Tibial artery (tissue), 4 donors: ENCODE data around the gene TMEM52.

Experiments
- DNase-seq, 2 donors: peaks; one replicate each; pipeline ENCODE4 v3.0.0-alpha.2; 2019
- H3K27ac ChIP-seq, 2 donors: fragments of 200-600 bp; sonication (generic) in 1 of 2; 1 replicate in 1 of 2; 2 replicates in 1 of 2; pipeline ENCODE4 v1.5.1; 2018 to 2019; ENCODE audit warnings: mild to moderate bottlenecking in 1 of 2
- H3K27me3 ChIP-seq, 2 donors: fragments of 200-600 bp; sonication (generic) in 1 of 2; one replicate each; pipeline versions ENCODE4 v1.5.1 to v1.6.0; 2016 to 2019
- H3K36me3 ChIP-seq, 3 donors: fragments of 200-600 bp; sonication (generic) in 2 of 3; one replicate each; pipeline ENCODE4 v1.5.1; 2016 to 2019; ENCODE audit warnings: mild to moderate bottlenecking in 2 of 3
- H3K4me1 ChIP-seq, 4 donors: fragments of 200-600 bp; sonication (generic) in 2 of 4; 1 replicate in 3 of 4; 2 replicates in 1 of 4; pipeline ENCODE4 v1.5.1; 2016 to 2019
- H3K4me3 ChIP-seq, 2 donors: fragments of 200-600 bp; sonication (generic) in 1 of 2; 1 replicate in 1 of 2; 2 replicates in 1 of 2; pipeline ENCODE4 v1.5.1; 2018 to 2019; ENCODE audit warnings: mild to moderate bottlenecking in 2 of 2
- H3K9me3 ChIP-seq, 3 donors: fragments of 200-600 bp; sonication (generic) in 1 of 3; one replicate each; pipeline ENCODE4 v1.5.1; 2016 to 2019
- CTCF ChIP-seq, 2 experiments: fragments of 200-600 bp in 1 of 2; fragments of 450-650 bp in 1 of 2; IDR thresholded peaks; one replicate each; pipeline ENCODE4 v1.5.1; 2017 to 2019; ENCODE audit warnings: antibody characterized with exemption in 2 of 2, mild to moderate bottlenecking in 1 of 2, moderate library complexity in 1 of 2
- intact Hi-C: fragments of 100-400 bp; cut with DNase I; formaldehyde crosslinking; loops from one replicate; pipeline ENCODE4 v1.15.0; 2023; ENCODE audit warnings: low total_unique reads

The TMEM52 gene

GRCh38 chr1:1959459-1959839 lies 40.4 kb upstream of the TMEM52 start:
- intact Hi-C loops, result loop anchor here (5.0 kb wide), 1 partner anchor 83 kb away; no protein-coding TSS in a partner anchor
- peaks cover 0 to 89% of the 10 kb centered on the region in 2 donors for H3K27me3 ChIP-seq
- TF ChIP-seq CTCF (IDR thresholded peaks at IDR 0.05), result no peak

GRCh38 chr1:1958071-1958541 lies 39.0 kb upstream of the TMEM52 start:
- no peak for DNase-seq
- no peak for TF ChIP-seq CTCF (IDR thresholded peaks at IDR 0.05)
- H3K9me3 ChIP-seq, result no peaks in the 10 kb centered on the region
- no peak overlapping the region for H3K27ac ChIP-seq
- H3K27me3 ChIP-seq, result peaks cover 0 to 82% of the 10 kb centered on the region in 2 donors
- H3K36me3 ChIP-seq, result no peaks in the 10 kb centered on the region
- no peak overlapping the region for H3K4me3 ChIP-seq
- H3K4me1 ChIP-seq, result peaks cover 0 to 12% (median 8%) of the 10 kb centered on the region in 4 donors
- intact Hi-C loops, result loop anchor here (5.0 kb wide), 1 partner anchor 84 kb away; no protein-coding TSS in a partner anchor

More at GRCh38 chr1:1959459-1959839, 40.4 kb upstream of the TMEM52 start:
- no peak for DNase-seq
- no peaks in the 10 kb centered on the region for H3K9me3 ChIP-seq
- no peak overlapping the region for H3K4me3 ChIP-seq
- no peak overlapping the region for H3K27ac ChIP-seq
- peaks cover 0 to 12% (median 8%) of the 10 kb centered on the region in 4 donors for H3K4me1 ChIP-seq
- H3K36me3 ChIP-seq, result no peaks in the 10 kb centered on the region

DNA sequence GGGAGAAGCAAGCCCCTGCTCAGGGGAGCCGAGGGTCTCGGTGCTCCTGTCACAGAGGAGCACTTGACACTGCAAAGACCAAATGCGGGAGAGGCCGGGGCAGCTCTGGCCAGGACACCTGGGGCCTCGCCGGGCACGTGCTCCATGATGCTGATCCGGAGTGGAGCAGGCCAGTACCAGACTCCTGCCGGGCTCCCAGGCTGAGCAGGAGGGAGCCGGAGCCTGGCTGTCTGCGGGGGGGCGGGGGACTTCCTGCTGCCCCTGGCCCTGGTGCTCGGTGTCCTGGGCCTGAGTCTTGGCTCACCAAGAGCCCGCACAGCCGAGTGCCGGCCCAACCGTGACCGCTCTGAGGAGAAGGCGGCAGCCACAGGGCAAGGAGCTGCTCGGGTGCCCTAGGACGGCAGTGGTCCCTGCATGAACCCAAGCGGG lies 38.5 kb upstream of the TMEM52 start:
- peaks cover 0 to 12% (median 8%) of the 10 kb centered on the region in 4 donors for H3K4me1 ChIP-seq
- H3K4me3 ChIP-seq, result no peak overlapping the region
- no peaks in the 10 kb centered on the region for H3K36me3 ChIP-seq
- TF ChIP-seq CTCF (IDR thresholded peaks at IDR 0.05), result no peak
- DNase-seq, result no peak
- H3K27me3 ChIP-seq, result peaks cover 0 to 79% of the 10 kb centered on the region in 2 donors
- no peak overlapping the region for H3K27ac ChIP-seq
- intact Hi-C loops, result loop anchor here (5.0 kb wide), 1 partner anchor 85 kb away; no protein-coding TSS in a partner anchor
- H3K9me3 ChIP-seq, result no peaks in the 10 kb centered on the region

GRCh38 chr1:1956586-1957532 lies 37.8 kb upstream of the TMEM52 start:
- intact Hi-C loops, result loop anchor here (5.0 kb wide), 1 partner anchor 85 kb away; no protein-coding TSS in a partner anchor
- no peaks in the 10 kb centered on the region for H3K9me3 ChIP-seq
- H3K27me3 ChIP-seq, result peaks cover 0 to 74% of the 10 kb centered on the region in 2 donors

DNA sequence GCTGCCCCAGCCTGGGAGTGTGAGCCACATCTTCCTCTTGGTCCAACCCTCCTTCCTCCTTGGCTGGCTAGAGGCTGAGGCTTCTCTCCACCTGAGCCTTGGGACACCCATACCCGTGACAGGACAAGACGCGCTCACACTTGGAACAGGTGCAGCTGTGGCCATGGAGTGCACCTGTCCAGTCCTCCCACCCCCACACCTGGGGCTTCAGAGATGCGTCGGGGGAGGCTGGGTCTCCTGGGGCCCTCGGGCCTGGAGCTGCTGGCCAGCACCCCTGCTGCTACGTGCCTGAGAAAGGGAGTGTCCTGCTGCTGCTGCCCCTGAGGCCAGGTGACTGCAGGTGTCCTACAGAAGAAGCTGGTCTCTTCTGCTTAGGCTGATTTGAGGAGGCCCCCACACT lies 37.0 kb upstream of the TMEM52 start:
- Histone ChIP-seq H3K36me3 (no peaks in the 10 kb centered on the region), H3K27ac (no peak overlapping the region)

More at GRCh38 chr1:1956586-1957532, 37.8 kb upstream of the TMEM52 start:
- H3K4me1 ChIP-seq, result peaks cover 0 to 12% (median 8%) of the 10 kb centered on the region in 4 donors
- TF ChIP-seq CTCF (IDR thresholded peaks at IDR 0.05), result no peak
- no peak overlapping the region for H3K27ac ChIP-seq
- DNase-seq, result no peak
- no peak overlapping the region for H3K4me3 ChIP-seq
- H3K36me3 ChIP-seq, result no peaks in the 10 kb centered on the region

More for the DNA sequence above, 37.0 kb upstream of the TMEM52 start:
- Histone ChIP-seq H3K4me3 (no peak overlapping the region), H3K9me3 (no peaks in the 10 kb centered on the region), H3K27me3 (peaks cover 0 to 68% of the 10 kb centered on the region in 2 donors), H3K4me1 (peaks cover 0 to 12% (median 8%) of the 10 kb centered on the region in 4 donors)
- DNase-seq, result no peak
- intact Hi-C loops, result loop anchor here (5.0 kb wide), 1 partner anchor 86 kb away; no protein-coding TSS in a partner anchor
- TF ChIP-seq CTCF (IDR thresholded peaks at IDR 0.05), result no peak
